ENCODE results near the gene OR1L8.

OR1L8 gene

GRCh38 chr9:122606587-122606986 lies 23.4 kb upstream of the OR1L8 start:
- Histone ChIP-seq H3K27me3 (ENCODE audit: control insufficient read depth, low read length) (peaks cover 7% of the 10 kb centered on the region; the same call in 1 of the 2 replicates), H3K4me3 (ENCODE audit: low read length) (no peak overlapping the region), H3K27ac (ENCODE audit: low read depth, low read length) (no peak overlapping the region), H3K9me3 (ENCODE audit: control insufficient read depth, insufficient read depth, low read length) (no peaks in the 10 kb centered on the region), H4K20me1 (ENCODE audit: control insufficient read depth, insufficient read depth, low read depth, low read length) (no peaks in the 10 kb centered on the region), H3K4me2 (ENCODE audit: low read length) (no peak overlapping the region), H3K9me2 (replicated peaks; ENCODE audit: control insufficient read depth, low read length) (no peaks in the 10 kb centered on the region), H3K79me2 (ENCODE audit: control insufficient read depth, low read length) (no peaks in the 10 kb centered on the region), H3F3A (ENCODE audit: control insufficient read depth, insufficient read depth) (no peaks in the 10 kb centered on the region), H3K36me3 (ENCODE audit: control insufficient read depth, low read length) (no peaks in the 10 kb centered on the region), H3K4me1 (ENCODE audit: control insufficient read depth, low read length) (no peaks in the 10 kb centered on the region)
- TF ChIP-seq EZH2phosphoT487 (IDR thresholded peaks at IDR 0.05; ENCODE audit: borderline replicate concordance, low read length) (no peak), CTCF (IDR thresholded peaks at IDR 0.05; ENCODE audit: low read depth, low read length, poor library complexity, severe bottlenecking) (no peak)

- Histone ChIP-seq H3K9me3 (ENCODE audit: control insufficient read depth, insufficient read depth, low read length) (no peaks in the 10 kb centered on the region), H3F3A (ENCODE audit: control insufficient read depth, insufficient read depth) (no peaks in the 10 kb centered on the region), H3K27ac (ENCODE audit: low read depth, low read length) (no peak overlapping the region), H3K27me3 (ENCODE audit: control insufficient read depth, low read length) (peaks cover 2% of the 10 kb centered on the region; the same call in 1 of the 2 replicates), H3K9me2 (replicated peaks; ENCODE audit: control insufficient read depth, low read length) (no peaks in the 10 kb centered on the region), H4K20me1 (ENCODE audit: control insufficient read depth, insufficient read depth, low read depth, low read length) (no peaks in the 10 kb centered on the region), H3K4me1 (ENCODE audit: control insufficient read depth, low read length) (no peaks in the 10 kb centered on the region), H3K4me2 (ENCODE audit: low read length) (no peak overlapping the region), H3K79me2 (ENCODE audit: control insufficient read depth, low read length) (no peaks in the 10 kb centered on the region), H3K36me3 (ENCODE audit: control insufficient read depth, low read length) (no peaks in the 10 kb centered on the region), H3K4me3 (ENCODE audit: low read length) (no peak overlapping the region)
- TF ChIP-seq CTCF (IDR thresholded peaks at IDR 0.05; ENCODE audit: low read depth, low read length, poor library complexity, severe bottlenecking): no peak
- TF ChIP-seq EZH2phosphoT487 (IDR thresholded peaks at IDR 0.05; ENCODE audit: borderline replicate concordance, low read length): no peak
Observed at GRCh38 chr9:122605691-122606090, 22.5 kb upstream of the OR1L8 start.

- Histone ChIP-seq H3K4me3 (ENCODE audit: low read length) (no peak overlapping the region), H3K4me1 (ENCODE audit: control insufficient read depth, low read length) (no peaks in the 10 kb centered on the region), H3K27ac (ENCODE audit: low read depth, low read length) (no peak overlapping the region), H3K4me2 (ENCODE audit: low read length) (no peak overlapping the region), H3F3A (ENCODE audit: control insufficient read depth, insufficient read depth) (no peaks in the 10 kb centered on the region), H3K9me2 (replicated peaks; ENCODE audit: control insufficient read depth, low read length) (no peaks in the 10 kb centered on the region), H3K9me3 (ENCODE audit: control insufficient read depth, insufficient read depth, low read length) (no peaks in the 10 kb centered on the region), H4K20me1 (ENCODE audit: control insufficient read depth, insufficient read depth, low read depth, low read length) (no peaks in the 10 kb centered on the region), H3K27me3 (ENCODE audit: control insufficient read depth, low read length) (no peaks in the 10 kb centered on the region), H3K79me2 (ENCODE audit: control insufficient read depth, low read length) (no peaks in the 10 kb centered on the region), H3K36me3 (ENCODE audit: control insufficient read depth, low read length) (no peaks in the 10 kb centered on the region)
- TF ChIP-seq CTCF (IDR thresholded peaks at IDR 0.05; ENCODE audit: low read depth, low read length, poor library complexity, severe bottlenecking): no peak
- no peak for TF ChIP-seq EZH2phosphoT487 (IDR thresholded peaks at IDR 0.05; ENCODE audit: borderline replicate concordance, low read length)
Observed at GRCh38 chr9:122580360-122580759, 2.8 kb downstream of the OR1L8 start.

- Histone ChIP-seq H3K36me3 (ENCODE audit: control insufficient read depth, low read length) (no peaks in the 10 kb centered on the region), H3K27ac (ENCODE audit: low read depth, low read length) (no peak overlapping the region), H3K4me3 (ENCODE audit: low read length) (no peak overlapping the region), H3K9me2 (replicated peaks; ENCODE audit: control insufficient read depth, low read length) (no peaks in the 10 kb centered on the region), H4K20me1 (ENCODE audit: control insufficient read depth, insufficient read depth, low read depth, low read length) (no peaks in the 10 kb centered on the region), H3K79me2 (ENCODE audit: control insufficient read depth, low read length) (no peaks in the 10 kb centered on the region), H3K4me2 (ENCODE audit: low read length) (no peak overlapping the region), H3K4me1 (ENCODE audit: control insufficient read depth, low read length) (no peaks in the 10 kb centered on the region), H3F3A (ENCODE audit: control insufficient read depth, insufficient read depth) (no peaks in the 10 kb centered on the region), H3K27me3 (ENCODE audit: control insufficient read depth, low read length) (no peaks in the 10 kb centered on the region), H3K9me3 (ENCODE audit: control insufficient read depth, insufficient read depth, low read length) (no peaks in the 10 kb centered on the region)
- no peak for TF ChIP-seq CTCF (IDR thresholded peaks at IDR 0.05; ENCODE audit: low read depth, low read length, poor library complexity, severe bottlenecking)
- no peak for TF ChIP-seq EZH2phosphoT487 (IDR thresholded peaks at IDR 0.05; ENCODE audit: borderline replicate concordance, low read length)
Observed at GRCh38 chr9:122579874-122580273, 3.3 kb downstream of the OR1L8 start.

Measured in DOHH2 (cell line).